DLD1 (cell line): ENCODE measurements around the gene ZNF883.

ENCODE experiments used
- in situ Hi-C: cut with HindIII; loops from 2 replicates; pipeline ENCODE4 v1.10.0; 2017; ENCODE audit warnings: low sequenced_read_pairs

The ZNF883 gene

DNA sequence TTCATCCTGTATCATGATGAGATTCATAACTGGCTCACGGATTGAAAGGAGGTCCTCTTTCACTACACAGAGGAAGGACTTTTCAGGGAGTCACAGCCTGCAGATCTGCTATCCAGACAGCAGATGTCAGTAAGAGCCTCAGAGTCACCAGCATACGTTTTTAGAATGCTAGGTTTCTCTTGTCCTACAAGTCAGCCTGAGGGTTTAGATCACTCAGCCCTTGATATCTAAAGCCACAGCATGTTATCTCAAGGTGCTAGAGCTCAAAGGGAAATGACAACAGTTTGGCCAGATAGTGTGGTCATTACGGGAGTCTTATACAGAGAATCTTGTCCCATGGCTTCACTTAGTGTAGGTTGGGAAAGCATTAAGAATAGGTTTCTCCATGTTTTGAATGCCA lies 90.4 kb downstream of the ZNF883 start:
- in situ Hi-C loops = no loop called here

DNA sequence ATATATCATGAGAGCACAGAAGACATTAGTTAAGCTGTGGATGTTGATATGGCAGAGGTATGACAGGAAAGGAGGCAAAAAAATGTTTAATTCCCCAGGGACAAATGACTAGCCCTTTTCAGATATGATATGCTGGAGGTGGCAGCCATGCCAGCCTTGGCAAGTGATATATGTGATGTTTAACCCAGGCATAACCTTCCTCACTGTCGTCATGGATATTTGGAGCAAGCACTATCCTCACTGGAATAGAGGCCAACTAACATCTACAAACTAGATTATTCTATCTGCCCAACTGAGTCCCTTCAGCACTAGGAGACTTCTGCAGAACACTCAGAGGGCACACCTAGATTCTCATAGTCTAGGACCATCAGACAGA lies 94.0 kb downstream of the ZNF883 start:
- in situ Hi-C loops = no loop called here

DNA sequence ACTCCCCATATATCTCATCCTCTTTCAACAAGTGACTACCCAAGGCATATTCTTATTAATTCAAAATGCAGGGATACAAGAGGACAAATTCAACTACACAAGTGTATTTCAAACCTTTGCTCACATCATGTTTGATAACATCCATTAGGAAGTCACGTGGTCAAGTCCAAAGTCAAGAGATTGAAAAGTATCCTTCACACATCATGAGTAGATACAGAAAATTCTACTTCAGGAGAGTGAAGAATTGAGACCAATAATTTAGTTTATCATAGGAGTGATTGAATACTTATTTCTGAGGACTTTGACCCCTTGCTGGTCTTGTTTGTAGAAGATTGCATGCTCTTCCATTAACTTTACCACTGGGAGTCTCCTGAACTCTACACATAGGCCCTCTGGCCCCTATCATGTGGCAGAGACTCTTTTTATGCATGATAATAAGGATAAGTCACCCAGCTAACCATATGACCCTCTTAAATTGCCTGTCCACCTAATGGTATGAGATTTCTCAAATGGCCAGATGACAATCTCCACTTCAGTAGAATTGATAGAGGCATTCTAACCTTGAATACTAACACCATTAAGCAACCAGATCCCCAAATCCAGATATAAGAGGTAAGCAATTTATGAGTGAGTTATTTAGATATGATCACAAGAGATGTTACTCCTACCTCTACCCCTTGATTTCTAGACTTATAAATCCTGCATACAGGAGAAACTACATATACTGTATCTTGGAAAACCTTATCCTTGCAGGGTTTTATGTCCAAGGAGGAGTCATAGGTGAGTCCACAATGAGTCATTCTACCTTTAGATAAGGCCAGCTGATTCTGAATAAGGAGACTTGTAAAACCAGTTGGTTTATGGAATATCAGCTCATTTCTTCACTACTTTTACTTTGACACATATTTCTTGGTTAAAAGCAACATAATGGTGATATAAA lies 94.7 kb downstream of the ZNF883 start:
- in situ Hi-C loops = no loop called here

DNA sequence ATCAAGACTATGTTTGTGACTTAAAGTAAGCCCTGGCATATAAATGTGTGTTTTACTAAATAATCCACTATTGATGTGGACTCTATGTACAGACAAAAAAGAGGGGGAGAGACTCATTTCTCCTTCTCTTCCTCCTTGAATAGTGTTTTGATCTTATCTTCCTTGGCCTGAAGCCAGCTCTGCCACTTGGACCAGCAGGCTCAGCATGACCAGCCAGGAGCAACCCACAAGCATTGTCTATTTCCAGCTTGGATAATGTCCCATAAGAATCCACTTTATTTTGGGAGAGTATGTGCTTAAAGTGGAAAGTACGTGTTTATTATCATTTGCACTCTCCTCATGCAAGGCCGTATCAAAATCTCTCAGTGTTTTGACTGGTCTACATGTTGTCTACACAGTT lies 97.5 kb downstream of the ZNF883 start:
- in situ Hi-C loops = no loop called here

DNA sequence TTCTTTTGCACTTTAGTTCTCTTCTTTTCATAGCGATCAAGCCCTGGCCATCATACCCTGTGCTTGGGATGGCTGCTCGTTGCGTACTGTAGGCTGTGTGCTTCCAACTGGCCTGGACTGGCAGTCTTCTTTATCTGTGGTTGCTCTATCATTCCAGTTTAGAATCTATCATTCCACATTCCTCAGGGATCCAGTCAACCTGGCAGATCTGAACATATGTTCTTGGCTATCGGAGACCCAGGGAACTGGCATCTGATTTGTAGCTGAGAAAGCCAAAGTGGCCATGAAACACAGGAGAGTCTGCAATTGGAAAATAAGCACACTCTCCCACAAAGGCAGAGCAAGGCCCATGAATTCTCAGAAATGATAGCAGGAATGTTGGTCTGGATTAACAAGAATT lies 98.7 kb downstream of the ZNF883 start:
- in situ Hi-C loops = no loop called here

DNA sequence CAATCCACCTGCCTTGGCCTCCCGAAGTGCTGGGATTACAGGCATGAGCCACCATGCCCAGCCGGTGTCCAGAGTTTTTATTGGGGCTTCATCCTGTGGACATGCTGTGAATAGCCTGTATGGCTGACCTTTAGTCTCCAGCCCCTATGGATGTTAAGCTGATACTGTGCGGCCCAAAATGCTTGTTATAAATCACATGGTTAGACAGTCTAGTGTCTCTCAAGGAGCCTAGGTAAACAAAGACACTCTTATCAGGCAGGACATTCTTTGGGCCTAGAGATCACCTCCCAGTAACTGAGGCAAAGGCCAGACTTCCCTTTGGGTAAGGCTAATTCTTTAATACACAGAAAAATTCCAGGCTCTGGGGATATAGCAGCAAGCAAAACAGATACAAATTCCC lies 99.4 kb downstream of the ZNF883 start:
- in situ Hi-C loops = no loop called here

DNA sequence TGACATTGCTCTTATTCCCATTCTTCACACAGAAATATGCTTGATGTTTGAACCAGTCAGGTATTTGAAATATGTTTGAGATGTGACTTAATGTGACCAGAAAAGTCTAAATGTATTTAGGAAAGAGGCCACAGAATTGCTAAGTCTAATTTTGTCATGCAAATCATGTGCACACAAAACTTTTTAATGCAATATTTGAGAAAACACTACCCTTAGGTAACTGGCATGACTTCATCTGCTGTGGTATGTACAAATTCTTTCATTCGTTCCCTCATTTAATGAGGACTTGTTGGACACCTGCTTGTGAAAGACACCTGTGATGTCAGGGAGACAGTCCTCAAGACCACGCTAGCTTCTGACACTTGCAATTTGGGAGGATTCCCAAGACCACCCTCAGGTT lies 100.3 kb downstream of the ZNF883 start:
- in situ Hi-C loops = no loop called here
